PC-9 (cell line): Measurements from ENCODE around the gene LCLAT1.

ENCODE experiments used
- EZH2 ChIP-seq: fragments of 200-600 bp; sonication (generic); IDR thresholded peaks from 2 replicates; pipeline ENCODE4 v1.8.0; 2017; ENCODE audit warnings: antibody characterized with exemption, low read depth
- TF ChIP-seq, protein P1 (sequence below): fragments of 200-600 bp; sonication (generic); conservative IDR thresholded peaks from 2 replicates; pipeline ENCODE4 v1.6.1; 2017; ENCODE audit warnings: mixed run types, antibody characterized with exemption, mild to moderate bottlenecking, moderate library complexity

- TF ChIP-seq, protein P1, sequence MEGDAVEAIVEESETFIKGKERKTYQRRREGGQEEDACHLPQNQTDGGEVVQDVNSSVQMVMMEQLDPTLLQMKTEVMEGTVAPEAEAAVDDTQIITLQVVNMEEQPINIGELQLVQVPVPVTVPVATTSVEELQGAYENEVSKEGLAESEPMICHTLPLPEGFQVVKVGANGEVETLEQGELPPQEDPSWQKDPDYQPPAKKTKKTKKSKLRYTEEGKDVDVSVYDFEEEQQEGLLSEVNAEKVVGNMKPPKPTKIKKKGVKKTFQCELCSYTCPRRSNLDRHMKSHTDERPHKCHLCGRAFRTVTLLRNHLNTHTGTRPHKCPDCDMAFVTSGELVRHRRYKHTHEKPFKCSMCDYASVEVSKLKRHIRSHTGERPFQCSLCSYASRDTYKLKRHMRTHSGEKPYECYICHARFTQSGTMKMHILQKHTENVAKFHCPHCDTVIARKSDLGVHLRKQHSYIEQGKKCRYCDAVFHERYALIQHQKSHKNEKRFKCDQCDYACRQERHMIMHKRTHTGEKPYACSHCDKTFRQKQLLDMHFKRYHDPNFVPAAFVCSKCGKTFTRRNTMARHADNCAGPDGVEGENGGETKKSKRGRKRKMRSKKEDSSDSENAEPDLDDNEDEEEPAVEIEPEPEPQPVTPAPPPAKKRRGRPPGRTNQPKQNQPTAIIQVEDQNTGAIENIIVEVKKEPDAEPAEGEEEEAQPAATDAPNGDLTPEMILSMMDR = no peak
- no peak for TF ChIP-seq EZH2
Measured at GRCh38 chr2:30621836-30622235, 174.8 kb downstream of the LCLAT1 start.
